ENCODE results near the gene DRP2.

GRCh38 chrX:101210630-101211029 is 9.0 kb upstream of the DRP2 start:
- TF ChIP-seq POLR2A (IDR thresholded peaks at IDR 0.05; ENCODE audit: low read depth, low read length) (no peak), SMC3 (IDR thresholded peaks at IDR 0.05; ENCODE audit: low read depth, low read length) (no peak), MAZ (IDR thresholded peaks at IDR 0.05; ENCODE audit: borderline replicate concordance, low read depth, low read length) (no peak), RFX5 (IDR thresholded peaks at IDR 0.05; ENCODE audit: low read depth, low read length) (no peak), CHD1 (IDR thresholded peaks at IDR 0.05; ENCODE audit: low read depth, low read length) (no peak), RCOR1 (IDR thresholded peaks at IDR 0.05; ENCODE audit: insufficient replicate concordance, low read length) (no peak), ELK1 (IDR thresholded peaks at IDR 0.05; ENCODE audit: borderline replicate concordance, low read depth, low read length) (no peak), MXI1 (IDR thresholded peaks at IDR 0.05; ENCODE audit: borderline replicate concordance, low read depth, low read length) (no peak), MAFK (IDR thresholded peaks at IDR 0.05; ENCODE audit: low read depth, low read length) (no peak), RAD21 (IDR thresholded peaks at IDR 0.05; ENCODE audit: low read length) (no peak)
- TF ChIP-seq, protein P1, sequence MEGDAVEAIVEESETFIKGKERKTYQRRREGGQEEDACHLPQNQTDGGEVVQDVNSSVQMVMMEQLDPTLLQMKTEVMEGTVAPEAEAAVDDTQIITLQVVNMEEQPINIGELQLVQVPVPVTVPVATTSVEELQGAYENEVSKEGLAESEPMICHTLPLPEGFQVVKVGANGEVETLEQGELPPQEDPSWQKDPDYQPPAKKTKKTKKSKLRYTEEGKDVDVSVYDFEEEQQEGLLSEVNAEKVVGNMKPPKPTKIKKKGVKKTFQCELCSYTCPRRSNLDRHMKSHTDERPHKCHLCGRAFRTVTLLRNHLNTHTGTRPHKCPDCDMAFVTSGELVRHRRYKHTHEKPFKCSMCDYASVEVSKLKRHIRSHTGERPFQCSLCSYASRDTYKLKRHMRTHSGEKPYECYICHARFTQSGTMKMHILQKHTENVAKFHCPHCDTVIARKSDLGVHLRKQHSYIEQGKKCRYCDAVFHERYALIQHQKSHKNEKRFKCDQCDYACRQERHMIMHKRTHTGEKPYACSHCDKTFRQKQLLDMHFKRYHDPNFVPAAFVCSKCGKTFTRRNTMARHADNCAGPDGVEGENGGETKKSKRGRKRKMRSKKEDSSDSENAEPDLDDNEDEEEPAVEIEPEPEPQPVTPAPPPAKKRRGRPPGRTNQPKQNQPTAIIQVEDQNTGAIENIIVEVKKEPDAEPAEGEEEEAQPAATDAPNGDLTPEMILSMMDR (conservative IDR thresholded peaks at IDR 0.05; ENCODE audit: low read depth, low read length): no peak

Data from IMR-90 (cell line).